HG03565 (cell line): ENCODE results near the gene LIMS1.
"Not testable (repeated sequence)": the region's sequence is repeated elsewhere in the genome, so short reads cannot be mapped to it uniquely, and the experiment has no call there.

Experiments
- ATAC-seq: cut with Tn5 transposase; IDR thresholded peaks from one replicate; pipeline ENCODE4 v1.9.1; 2021; ENCODE audit warnings: mild to moderate bottlenecking, moderate library complexity; ENCODE audit not compliant: unreplicated experiment

LIMS1 gene

GRCh38 chr2:108716971-108717370 lies 182.7 kb downstream of the LIMS1 start:
- ATAC-seq: not testable (repeated sequence)

- ATAC-seq: peak; percentile 99
Observed at GRCh38 chr2:108719149-108720044, 185.1 kb downstream of the LIMS1 start, which contains the start of gene RANBP2. TSS of gene RANBP2 (plus strand) at chr2:108719482. CDS start at chr2:108719607, 125 bp downstream.

- ATAC-seq: not testable (repeated sequence)
Observed at GRCh38 chr2:108726048-108726447, 191.8 kb downstream of the LIMS1 start.

- not testable (repeated sequence) for ATAC-seq
Observed at GRCh38 chr2:108734656-108735055, 200.4 kb downstream of the LIMS1 start.
